ENCODE measurements around the gene HLF.
A peak's percentile ranks its signal among the peaks of the same experiment; 100 is the strongest.

HLF gene

DNA sequence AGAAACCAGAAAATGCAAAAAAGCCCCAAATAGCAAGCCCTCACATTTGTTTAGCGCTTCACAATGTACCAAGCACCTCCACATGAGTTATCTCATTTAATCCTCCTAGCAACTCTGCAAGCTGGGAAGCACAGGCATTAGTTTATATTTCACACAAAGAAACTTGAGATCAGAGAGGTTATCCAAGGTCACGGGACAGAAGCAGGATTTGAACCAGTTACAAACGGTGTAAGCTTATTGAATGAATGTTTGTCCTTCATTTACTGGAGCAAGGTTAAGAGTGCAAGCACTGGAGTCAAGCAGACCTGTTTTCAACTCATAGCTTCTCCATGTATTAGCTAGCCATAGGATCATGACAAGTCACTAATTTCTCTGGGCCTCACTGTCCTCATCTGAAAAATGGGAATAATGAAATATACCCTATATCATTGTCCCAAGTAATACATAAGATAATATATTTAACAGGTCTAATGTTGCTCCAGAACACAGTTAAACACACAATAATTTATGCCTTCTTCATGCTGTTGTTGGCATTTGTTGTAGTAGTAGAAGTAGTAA lies 6.1 kb upstream of the HLF start:
- no peak for DNase-seq

DNA sequence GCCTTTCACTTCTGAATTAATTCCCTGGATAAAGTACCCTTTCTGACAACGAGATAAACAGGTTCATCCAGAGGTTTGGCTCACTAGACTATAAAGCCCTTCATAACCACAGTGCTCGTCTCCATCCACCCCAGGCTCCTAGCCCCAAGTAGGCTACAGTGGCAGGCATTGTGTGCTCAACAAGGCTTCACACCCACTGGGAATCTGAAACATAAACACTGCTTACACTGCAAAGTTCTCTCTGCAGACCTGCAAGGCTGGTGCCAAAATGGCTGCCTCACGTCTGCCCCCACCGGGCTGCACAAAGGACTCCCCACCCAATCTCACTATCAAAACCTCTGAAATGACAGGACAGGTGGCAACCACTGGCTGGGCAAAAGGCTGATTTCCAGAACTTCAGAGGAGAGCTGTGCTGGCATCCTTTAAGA lies 5.1 kb upstream of the HLF start:
- no peak for DNase-seq

DNA sequence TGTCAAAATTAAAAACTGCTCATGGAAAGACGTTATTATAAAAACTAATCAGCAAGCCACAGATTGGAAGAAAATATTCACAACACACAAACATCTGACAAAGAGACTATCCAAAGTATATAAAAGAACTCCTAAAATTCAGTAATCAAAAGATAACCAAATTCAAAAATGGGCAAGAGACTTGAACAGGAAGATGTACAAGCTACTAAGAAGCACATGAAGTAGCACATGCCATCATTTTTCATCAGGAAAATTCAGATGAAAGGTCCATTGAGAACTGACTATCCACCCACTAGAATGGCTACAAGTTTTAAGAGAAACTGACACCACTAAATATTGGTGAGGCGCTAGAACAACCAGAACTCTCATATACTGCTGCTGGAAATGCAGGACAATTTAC lies 3.4 kb upstream of the HLF start:
- no peak for DNase-seq

DNA sequence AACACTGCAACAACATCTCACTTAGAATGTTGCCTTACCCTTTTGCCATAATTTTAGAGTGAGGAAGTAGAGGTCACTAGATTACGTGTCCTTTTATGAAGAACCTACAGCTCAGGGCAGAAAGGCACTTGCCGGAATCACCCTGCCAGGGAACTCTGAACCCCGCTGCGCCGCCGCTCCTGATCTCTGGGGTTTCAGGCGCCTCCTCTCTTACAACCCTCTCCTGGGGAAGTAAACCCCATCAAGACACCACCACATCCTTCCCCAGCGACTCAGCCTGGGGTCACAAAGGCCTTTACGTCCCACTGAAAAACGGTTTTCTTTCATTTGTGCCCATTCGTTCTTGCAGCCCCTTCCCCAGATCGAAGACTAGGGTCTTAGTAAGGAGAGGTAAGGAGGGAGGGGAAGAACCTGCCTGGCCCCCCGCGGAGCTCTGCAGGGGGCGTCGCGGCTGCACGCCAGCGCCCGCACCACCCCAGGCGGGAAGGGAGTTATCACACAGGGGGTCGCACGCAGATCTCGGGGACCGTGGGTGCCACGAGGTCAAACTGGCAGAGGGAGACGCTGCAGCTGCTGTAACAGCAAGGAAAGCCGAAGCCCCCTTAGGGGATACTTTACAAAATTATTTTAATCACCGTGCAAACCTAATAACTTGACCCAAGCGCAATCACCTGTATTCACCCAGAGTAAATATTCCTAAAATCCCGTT lies 1.0 kb upstream of the HLF start:
- DNase-seq: no peak

DNA sequence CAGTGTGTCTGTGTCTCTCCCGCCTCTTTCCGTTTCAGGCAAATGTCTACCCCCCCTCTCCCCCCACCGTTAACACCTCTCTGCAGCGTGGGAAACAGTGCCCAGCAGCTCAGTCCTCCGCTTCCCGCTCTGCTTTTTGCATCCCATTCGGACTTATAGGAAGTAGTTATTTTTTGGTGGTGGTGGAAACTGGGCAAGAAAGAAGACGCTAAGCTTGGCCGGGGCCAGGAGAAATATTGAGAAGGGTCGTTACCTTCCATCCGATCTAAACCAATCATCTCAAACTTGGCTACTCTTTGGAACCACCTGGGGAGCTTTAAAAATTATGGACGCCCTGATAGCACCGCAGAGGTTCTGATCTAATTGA lies 499 bp upstream of the HLF start:
- peak; percentile 42 to 63 for DNase-seq

DNA sequence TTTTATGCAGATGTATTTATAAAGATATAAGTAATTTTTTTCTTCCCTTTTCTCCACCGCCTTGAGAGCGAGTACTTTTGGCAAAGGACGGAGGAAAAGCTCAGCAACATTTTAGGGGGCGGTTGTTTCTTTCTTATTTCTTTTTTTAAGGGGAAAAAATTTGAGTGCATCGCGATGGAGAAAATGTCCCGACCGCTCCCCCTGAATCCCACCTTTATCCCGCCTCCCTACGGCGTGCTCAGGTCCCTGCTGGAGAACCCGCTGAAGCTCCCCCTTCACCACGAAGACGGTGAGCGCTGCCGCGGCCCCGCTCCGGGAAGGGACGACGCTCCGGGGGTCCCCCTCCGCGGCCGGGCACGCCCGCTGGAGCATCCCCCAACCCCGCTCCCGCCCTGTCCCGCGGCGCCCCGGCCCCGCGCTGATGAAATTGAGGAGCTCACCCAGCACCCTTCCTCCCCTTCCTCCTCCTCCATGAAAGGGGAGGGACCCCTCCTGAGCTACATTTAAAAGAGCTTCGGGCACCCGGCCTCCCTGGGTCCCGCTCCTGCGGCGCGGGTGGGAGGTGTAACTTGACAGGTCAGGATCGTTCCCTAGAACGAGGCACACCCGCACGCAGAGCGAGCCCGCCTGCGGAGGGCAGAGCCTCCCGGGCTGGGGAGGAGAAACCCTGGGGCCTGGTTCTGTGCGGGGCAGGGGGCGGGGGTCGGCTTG lies 706 bp downstream of the HLF start:
- peak in 1 of 2 experiments; percentile 26 for DNase-seq

DNA sequence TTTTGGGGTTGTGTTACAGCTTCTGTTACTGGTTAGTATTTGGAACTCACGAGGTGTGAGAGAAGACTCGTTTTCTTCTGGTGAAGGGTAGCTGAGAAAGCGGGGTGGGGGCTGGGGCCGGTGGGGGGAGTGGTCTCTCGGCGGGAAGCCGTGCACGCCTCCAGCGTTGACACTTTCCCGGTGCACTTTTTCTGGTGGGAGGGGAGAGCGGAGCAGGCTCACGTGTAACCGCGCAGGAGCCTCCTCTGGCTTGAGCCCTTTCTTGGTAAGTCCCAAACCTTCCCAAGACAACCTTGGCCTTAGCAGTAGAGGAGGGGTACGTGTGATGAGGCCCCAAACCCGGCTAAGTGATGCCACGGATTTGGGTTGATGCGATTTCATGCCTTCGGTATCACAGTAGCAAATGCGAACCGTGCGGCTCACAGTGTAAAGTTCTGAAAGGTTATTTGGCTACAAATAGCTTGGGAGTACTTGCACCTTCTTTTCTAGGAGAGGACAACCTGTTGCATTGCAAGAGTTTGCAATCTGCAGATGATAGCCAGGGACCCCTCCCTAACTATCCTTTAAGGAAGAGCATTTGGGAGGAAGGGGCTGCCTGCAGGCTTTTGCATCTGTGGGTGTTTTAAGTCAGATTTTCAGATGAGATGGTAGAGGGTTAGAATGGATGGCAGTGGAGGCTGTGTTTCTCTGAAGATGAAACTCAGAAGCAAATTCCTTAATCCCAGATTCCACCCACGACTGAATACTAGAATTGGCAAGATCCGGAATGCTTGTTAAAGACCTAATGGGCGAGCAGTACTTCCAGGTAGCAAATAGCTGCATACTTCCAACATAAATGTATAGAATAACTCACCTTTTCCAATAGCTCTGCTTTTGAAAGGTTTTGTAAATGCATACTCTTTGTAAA lies 1.5 kb downstream of the HLF start:
- no peak for DNase-seq

DNA sequence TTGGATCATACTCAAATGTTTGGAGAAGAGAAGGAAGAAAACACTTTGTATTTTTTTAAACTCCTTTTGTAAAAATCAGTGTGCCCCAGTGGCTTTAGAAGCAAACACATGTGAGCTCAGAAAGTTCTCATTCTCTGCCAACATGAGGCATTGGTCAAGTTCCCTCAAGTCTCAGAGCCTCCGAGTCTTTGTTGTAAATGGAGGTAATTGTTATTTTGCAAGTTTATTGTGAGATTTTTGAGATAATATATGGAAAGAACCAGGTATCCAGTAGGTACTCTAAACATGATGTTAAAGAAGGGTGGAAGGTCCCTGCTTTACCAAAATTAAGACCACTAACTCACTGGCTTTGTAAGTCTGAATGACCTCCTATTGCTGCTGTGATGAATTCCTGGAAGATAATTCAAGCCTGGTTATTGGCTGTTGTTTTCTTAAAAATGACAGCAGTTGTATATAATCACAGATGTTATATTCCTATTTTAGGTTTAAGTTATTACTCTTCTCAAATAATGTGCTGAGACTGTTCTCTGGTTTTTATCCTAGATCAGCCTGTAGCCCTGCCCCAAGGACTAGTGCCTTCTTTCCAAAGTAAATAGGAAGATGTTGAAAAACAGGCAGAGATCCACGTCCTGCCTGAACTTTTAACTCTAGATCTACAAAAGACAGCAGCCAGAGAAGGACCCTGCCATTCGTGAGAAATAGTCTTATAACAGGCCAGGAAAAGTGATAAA lies 2.4 kb downstream of the HLF start:
- DNase-seq: no peak

DNA sequence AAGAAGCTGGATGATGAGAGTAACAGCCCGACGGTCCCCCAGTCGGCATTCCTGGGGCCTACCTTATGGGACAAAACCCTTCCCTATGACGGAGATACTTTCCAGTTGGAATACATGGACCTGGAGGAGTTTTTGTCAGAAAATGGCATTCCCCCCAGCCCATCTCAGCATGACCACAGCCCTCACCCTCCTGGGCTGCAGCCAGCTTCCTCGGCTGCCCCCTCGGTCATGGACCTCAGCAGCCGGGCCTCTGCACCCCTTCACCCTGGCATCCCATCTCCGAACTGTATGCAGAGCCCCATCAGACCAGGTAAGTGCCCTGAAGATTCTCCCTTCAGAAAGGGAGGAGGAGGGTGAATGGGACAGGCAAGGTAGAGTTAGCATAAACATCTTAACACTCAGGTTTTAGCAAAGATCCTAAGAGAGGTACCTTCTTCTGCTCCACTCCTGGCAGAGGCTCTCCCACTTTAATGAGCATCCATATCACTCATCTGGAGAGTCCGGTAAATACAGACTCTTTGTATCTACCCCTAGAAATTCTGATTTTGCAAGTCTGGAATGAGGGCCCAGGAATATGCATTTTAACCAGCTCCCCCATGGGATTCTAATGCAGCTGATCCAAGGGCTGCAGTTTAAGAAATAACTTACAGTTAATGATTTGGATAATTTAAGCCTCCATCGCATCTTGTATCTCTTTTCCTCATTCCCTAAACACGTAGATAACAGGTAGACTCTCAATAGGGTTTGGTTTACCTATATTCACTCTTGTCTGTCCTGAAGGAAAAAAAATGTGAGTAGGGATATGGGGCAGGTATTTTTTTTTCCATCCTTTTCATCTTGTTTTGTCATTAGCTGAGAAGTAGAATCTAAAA lies 3.3 kb downstream of the HLF start:
- no peak for DNase-seq

DNA sequence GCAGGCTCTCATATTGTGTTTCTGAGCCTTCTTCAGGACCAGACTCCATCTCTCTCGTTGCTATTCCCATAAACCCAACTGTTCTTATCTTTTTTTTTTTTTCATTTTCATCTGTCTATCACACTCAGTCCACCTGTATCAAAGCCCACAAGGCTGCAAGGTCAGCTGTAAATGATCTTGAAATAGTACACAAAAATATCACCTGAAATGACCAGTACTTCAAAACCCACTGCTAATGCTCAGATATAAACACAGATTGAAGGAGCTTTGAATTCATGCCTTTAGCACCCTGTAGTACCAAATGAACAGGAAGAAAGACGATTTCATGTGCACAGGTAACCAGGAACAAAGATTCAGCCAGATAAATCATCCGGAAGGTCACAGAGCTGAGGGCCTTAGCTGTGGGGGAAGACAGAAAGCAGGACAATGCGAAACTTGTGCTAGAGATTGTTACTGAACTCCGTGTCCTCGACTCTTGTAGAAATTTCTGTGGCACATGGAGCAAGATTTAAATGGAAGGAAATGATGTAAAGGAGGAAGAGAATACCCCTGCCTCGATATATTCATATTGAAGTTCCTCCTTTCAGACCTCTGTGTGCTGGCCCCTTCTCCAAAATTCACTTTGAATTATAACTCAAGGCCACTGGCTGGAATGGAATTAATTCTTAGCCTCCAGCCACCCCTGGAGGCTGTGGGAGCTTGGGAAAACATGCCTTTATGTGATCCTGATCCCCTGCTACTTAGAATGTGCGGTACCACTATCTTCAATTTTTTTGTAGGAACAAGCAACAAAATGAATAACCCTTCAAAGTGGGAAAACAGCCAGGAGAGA lies 4.1 kb downstream of the HLF start:
- DNase-seq: no peak

DNA sequence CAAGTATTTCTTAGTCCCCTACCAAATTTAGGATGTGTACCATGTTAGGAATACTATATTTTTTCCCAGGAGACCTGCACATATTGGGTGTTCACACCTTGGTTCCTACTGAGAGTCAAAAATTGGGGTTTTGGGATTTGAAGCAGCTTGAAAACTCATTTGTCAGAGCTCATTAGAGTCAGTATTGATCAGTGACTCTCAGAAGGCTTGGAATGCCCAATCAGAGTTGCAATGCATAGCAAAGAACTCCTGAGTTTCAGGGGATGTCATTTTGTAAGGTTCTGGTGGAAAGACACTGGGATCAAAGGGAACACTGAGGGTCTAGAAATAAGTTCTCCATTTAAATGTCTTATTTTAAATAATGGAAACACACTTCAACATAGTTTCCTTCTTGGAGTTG lies 5.1 kb downstream of the HLF start:
- no peak for DNase-seq

DNA sequence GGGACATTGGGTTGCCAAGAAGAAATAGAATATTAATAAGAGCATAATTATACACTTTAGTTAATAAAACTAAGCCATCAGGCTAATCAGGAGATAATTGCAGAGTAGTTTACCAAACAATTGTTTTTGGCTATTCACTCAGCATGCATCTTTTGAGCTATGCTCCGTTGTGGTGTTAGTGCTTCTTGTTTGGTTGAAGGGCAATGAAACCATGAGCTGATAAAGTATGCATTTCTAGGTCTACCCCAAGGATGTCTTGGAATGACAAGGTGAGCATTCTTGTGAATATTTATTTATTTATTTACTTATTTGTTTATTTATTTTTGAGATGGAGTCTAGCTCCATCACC lies 6.4 kb downstream of the HLF start:
- DNase-seq: no peak

DNA sequence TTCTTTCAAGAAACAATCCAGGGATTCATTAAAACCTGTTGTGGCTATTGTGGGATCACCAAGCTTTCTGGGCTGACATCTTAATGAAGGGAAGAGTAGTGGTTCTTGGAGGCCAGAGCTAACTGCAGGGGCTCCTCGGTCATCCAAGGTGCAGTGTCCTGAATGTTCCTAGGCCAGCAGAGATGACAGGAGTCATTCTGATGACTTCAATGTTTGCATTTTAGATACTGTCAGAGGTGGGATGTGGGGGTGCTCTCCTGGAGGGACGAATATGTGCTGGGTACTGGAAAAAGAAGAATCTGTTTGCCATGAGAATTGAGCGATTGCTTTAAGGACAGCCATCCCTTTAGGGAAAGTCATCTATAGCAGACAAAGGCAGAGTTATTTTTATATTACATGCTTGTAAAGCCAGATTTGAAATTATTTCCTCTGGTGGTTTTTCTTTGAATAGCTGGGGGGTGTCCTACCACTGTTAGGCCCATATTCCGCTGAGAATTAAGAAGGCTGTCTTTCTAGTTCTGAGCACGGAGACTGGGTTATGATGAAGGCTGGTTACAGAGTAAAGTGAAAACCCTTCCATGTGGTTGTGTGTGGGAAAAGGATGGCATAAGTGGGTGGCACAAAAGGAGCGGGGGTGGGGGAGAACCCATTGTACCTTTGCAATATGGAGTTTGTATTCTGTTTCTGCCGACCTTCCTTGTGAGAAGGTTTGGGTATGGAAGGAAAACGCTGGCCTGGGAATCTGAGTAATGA lies 7.4 kb downstream of the HLF start:
- DNase-seq: no peak

DNA sequence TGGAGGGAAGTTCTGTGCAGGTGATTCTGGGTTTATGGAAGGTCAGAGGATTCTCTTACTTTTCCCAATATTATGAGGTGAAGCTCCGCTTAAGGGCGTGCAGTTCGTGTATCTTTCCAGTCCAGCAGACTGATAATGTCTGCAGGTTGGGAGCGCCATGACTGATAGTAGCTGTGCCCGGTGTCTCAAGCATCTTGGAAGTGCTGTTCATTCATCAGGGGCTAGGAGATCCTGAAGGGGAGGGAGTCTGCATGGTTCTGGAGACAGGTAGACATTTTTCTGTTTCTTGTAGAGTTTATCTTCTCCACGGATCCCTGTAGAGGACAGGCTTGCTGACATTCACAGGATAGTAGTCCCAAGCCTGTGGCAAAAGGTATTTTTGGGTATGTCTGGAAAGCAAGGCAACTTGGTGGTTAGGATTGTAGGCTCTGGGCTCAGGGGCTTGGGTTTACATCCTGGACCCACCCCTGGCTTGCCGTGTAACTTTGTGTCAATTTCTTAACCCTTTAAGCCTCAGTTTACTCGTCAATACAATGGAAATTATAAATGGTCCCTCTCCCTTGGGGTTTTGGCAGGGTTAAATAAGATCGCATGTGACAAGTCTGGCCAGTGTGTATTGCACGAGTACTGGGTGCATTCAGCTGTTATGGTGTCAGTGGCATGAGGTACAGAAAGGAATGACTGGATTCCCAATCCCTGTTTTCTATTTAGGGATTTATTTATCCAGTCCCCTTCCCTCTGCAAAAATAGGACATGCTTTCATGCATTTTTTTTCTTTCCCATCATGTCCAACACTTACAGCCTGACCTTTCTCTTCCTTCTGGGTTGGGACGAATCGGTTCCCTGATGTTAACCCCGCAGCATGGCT lies 8.2 kb downstream of the HLF start:
- DNase-seq: no peak

DNA sequence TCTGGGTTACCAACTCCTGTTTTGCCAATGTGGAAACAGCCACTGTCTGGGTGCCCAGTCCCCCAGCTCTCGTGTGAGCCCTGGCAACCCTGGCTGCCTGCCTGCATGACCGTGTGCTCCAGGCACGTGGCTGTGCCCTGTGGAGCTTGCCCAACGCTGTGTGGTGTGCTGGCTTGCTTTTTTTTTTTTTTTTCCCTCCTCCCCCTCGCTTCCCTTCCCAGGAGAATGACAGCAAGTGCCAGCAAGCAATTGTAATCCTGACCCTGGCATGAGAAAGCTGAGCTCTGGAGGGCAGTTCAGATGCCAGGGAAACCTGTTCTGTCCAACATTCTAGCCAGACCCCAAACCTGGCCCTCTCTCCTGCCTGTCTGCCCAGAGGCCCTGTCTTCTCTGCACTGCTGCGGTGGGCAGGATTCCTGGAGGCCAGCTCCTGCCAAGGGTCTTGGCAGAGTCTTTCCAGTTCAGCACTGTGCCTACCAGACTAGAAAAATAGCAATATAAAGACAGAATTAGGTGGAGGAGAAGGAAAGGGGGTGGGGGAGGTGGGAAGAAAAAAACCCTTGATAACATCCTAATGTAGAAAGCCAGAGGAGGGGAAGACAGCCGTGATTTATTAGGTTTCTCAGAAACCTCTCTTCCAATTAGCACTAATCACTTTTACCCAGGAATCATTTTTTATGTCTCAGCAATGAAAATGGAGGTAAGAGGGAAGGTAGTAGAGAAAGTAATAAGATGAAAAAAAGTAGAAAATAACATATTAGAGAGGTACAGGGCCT lies 9.0 kb downstream of the HLF start:
- DNase-seq: no peak

DNA sequence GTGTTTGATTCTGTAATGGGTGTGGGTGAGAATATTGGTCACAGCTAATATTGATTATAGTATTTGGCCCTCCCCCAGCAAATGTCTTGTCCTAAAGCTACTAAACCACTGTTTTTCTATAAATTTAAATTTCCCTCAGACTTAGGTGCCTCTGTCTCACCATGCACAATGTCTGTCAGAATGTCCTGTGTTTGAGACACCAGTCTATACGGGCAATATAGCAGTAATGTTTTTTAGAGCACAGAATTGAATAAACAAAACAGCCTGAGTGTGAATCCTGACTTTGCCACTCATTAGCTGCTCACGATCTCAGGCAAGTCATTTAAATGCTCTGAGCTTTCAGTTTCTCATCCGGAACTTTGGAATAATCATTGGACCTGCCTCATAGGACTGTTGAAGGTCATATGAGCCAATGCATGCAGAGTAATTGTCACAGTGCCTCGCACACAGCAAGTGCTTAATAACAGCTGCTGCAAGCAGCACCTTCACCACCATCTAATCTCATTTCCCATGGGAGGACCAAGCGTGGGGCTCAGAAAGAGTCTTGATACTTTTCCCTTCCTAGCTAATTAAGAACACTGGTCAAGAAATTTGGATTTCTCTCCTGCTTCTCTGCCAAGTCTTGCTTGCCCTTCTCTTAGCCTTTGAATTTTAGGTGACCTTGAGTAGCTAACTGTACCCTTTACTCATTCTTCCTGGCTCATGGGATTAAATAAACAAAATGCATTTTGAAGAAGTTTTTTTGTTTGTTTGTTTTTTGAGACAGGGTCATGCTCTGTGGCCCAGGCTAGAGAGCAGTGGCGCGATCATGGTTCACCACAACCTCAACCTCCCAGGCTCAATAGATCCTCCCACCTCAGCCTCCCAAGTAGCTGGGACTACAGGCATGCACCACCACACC lies 9.8 kb downstream of the HLF start:
- no peak for DNase-seq
